Stimulated activated CD4-positive, alpha-beta T cell treated with anti-CD3 and anti-CD28 coated beads, Interleukin-1b, Interleukin-23, amount 100 ng/mL, for 48 hours (primary cell): Measurements from ENCODE around the gene GRAMD2B.
"Not testable (repeated sequence)": the region's sequence is repeated elsewhere in the genome, so short reads cannot be mapped to it uniquely, and the experiment has no call there.

Experiments
- DNase-seq: peaks from one replicate; pipeline ENCODE4 v3.0.0-alpha.2; 2020

Gene GRAMD2B

DNA sequence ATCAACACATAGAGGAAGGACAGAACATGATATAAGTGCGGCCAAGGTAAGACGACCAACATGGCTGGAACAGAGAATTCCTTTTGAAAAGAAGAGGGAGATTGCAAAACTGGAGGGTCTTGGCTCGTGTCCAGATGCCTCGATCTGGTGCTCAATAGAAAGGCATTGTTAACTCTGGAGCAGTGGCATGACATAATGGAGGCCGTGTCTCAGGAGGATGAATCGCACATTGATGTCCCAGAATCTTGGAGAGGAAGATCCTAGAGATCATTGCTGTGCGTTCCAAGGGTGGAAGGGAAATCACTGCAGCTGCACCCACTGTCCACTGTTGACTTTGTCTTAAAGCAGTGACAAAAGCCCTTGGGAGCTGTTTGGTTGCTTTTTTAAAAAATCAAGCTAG is 30.9 kb downstream of the GRAMD2B start:
- DNase-seq: no peak

DNA sequence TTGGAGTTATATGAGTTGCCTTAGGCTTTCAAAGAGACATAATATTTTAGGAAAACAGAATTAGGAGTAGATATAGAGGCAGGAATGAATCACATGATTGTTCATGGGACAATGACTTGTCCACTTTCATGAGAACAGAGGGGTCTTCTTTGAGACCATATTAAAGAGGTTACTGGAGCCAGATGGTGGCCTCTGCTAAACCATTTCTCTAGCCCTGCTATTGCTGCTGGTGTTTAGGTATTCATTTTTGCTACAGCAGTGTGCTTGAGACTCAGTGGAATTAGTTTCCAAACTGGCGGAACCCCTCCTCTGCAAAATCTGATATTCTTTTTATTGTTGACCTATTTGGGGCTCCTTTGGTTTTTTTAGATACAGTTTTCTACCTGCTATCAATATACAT is 31.3 kb downstream of the GRAMD2B start:
- DNase-seq: no peak

DNA sequence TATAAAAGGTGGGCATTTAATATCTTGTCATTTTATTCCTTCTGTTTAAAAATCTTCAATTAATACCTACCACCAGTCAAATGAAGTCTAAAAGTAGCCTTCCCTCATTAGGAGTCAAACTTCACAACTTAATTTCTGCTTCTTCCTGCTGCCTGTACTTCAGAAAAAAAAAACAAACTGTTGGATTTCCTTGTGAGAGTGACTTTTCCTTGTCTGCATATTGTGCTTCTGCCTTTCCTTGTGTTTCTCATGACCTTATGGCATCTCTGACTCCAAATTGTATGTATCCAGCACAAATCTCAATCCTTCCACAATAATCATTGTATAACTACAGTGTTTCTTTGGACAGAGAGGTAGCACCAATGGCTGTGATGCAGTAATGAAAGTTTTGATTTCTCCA is 32.1 kb downstream of the GRAMD2B start:
- no peak for DNase-seq

DNA sequence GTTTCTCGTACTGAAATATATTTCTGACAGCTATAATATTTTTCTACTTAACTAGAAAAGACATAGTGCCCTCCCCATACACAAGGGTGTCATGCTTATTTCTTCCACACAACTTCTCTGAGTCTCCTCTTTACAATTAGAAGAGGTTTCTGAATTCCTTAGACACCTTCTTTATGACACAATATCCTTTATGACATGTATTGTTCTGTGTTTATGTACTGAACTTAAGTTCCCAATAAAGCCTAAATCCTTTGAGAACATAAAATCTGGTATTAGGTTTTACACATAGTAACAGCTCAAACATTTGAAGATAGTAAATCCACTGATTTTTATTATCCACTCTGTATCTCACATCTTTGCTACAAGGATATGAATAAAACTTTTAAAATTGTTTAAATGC is 32.5 kb downstream of the GRAMD2B start:
- DNase-seq: no peak

DNA sequence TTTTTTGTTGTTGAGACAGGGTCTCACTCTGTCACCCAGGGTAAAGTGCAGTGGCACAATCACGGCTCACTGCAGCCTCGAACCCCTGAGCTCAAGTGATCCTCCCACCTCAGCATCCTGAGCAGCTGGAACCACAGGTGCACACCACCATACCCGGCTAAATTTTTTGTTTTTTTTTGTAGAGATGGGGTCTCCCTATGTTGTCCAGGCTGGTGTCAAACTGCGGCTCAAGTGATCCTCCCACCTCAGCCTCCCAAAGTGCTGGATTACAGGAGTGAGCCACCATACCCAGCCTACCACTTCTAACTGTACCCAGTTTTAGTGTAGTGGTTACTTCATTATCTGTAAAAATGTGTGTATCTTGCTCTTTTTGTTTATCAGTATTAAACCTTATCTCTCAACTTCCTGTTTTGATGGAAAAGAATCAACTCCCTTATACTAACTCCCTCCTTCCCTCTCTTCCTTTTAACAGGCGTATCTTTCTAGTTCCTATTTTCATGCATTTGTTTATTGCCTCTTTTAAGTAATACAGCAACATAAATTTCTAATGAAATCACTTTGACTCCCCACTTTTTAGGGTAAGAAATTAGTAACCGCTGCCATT is 33.1 kb downstream of the GRAMD2B start:
- DNase-seq: no peak

DNA sequence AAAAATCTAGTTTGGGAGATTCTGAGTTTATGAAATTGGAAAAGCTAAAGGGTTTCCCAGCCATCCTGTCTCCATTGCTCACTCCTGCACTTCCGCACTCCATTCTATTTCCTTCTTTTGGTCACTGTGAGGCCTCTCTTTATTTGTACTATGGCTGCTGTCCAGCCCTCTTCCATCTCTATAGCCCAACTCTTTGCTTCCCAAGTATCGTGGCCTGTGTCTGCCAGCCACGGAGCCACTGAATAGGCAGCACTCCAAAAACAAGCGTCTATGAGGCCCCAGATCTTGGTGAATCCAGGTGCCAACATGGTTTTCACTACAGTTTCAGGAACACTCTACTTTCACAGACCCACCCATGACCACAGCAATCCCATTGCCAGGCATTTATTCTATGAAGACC is 37.2 kb downstream of the GRAMD2B start:
- no peak for DNase-seq

DNA sequence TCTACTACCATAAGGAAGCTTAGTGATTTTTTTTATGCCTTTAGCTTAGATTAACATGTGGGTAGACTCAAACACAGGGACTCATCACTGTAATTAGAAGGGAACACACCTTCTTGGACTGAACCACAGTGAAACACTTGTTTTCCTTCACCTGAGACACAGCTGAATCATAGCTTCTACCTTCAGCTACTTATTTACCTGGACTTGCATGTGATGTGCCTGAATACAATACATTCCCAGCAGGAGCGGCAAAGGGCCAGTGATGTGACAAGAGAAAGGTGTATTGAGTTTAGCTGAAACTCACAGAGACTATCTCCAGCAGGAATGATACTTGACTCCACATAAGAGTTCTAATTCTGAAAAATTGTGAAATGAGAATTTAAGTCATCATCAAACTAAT is 37.8 kb downstream of the GRAMD2B start:
- DNase-seq: no peak

DNA sequence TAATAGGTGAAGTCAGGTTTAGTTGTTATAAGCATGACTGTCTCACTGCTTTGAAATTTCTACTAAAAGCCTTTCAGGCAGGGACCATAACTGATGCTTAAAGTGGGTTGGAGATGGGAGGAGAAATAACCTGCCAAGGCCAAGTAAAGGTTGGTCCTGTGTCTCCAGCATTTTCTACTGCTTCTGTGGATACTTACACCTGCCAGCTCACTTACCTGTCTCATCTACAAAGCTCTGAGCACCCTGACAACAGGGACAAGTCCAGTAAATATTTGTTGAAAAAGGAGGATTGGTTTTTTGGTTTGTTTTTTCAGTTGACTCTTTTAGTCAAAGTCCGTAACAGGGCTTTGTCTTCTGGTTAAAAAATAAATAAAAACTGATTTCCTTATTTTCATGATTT is 38.6 kb downstream of the GRAMD2B start:
- DNase-seq: no peak

DNA sequence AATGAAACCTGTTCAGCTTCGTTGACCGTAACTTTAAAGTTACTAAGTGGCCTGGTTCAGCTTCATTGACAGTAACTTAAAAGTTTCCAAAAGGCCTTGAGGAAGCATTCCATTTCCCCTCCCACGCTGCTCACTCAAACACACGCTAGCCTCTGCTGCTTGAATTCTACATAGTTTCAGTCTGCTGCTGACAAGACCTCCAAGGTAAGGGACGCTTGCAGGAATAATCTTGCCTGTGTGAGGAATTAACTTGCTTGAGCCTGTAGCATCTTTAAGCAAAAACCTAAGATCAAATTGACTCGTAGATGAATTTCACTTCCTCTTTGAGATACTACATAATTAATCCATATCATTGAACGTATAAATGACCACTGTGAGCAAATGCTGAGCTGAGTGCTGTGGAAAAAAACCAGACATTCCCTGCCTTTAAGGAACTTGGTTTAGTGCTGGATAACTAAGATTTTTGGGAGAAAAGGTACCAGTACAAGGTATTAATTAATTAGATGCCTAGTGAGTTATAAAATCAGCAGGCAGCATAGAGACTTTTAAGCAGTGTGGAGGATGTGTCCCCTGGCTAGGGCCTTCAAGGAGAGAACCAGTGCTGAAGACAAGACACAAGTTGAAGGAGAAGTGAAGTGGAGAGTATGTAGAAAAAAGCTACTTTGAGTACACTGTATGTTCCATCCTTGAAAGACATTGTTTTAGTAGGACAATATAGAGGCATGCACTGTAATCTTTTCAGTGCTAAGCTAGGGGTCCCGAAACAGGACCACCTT is 39.2 kb downstream of the GRAMD2B start:
- no peak for DNase-seq

DNA sequence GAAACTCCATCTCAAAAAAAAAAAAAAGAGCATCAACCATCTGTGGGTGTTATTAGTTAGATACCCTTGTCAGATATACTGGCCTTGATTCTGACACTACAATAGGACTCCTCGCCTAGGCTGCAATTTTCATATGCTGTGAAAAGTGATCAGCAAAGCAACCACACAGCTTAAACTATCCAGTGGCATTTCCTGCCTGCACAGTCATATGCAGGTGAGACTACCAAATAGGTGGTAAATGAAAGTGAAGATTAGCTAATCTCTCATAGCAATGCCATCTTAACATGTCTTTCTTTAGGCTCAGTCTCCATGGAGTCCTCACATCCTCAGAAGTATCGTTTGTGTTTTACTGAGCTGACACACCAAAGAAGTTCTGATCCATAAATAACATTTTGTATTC is 40.8 kb downstream of the GRAMD2B start:
- DNase-seq: no peak

DNA sequence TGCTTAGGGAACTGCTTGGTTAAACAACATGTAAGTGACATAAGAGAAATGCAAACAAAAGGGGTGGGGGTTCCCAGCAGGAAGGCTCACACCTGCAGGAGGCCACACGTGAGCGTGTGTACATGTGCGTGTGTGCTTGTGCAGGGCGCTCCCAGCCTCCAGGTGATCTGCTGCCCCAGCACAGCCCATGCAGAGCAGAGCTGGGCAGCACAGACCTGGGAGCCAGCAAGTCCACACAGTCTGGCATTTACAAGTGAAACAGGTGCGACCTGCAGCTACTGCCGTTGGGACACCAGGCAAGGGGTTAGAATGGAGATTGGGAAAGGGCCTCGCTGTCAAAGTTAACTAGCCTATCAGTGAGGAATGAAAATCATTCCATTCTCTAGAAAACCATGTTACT is 41.8 kb downstream of the GRAMD2B start:
- no peak for DNase-seq

DNA sequence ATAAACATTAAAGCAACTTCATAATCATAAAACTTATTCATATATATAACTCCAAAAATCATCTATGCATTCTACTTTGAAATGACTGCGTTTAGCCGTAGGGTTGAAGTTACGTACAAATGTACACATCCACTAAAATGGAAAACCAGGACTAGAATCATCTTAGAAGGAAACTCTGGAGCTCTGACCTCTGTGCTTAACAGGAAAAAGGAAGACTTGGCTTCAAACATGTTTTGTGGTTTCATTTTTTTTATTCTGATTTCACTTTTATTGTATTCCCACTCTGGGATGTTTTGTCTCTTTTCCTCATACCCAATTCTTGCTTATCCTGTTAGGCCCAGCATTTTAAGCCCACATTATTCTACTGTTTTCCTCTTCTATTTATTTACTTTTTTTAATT is 44.9 kb downstream of the GRAMD2B start:
- DNase-seq: no peak

DNA sequence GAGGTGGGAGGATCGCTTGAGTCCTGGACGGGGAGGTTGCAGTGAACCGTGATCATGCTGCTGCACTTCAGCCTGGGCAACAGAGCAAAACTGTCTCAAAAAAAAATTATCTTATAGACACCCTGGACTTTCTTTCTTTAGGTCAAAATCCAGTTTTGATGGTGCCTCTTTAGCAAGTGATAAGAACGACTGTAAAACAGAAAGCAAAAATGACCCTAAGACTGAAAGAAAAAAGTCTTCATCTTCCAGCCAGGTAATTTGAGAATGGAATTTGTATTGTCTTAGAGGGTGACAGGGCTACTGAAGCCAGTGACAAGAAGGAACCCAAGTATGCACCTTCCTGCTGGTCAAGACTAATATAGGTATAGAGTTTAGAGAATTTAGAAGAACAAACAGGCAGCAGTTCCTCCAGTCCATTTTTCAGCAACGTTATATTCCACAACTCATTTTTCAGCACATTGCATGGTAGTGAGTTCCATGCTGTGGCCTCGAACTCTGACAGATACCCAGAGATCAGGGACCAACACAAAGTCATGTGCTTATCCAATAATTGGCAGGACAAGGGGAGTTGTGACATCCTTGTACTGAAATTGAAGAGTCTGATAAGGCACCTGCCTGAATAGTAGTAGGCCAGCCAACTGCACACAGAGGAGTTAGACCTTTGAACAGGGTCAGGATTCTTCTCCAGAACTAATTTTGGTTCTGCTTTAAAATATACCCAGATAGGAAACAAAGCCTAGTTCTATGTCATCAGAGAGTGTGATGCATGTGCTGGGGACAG is 46.5 kb downstream of the GRAMD2B start:
- no peak for DNase-seq

DNA sequence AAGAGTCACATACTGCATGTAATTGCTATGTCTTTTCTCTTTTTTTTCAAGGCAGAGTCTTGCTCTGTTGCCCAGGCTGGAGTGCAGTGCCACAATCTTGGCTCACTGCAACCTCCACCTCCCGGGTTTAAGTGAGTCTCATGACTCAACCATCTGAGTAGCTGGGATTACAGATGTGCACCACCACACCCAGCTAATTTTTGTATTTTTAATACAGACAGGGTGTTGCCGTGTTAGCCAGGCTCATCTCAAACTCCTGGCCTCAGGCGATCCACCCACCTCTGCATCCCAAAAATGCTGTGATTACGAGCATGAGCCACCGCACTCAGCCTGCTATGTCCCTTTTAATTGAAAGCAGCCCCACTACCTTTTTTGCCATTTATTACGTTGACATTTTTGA is 47.3 kb downstream of the GRAMD2B start:
- DNase-seq: not testable (repeated sequence)

DNA sequence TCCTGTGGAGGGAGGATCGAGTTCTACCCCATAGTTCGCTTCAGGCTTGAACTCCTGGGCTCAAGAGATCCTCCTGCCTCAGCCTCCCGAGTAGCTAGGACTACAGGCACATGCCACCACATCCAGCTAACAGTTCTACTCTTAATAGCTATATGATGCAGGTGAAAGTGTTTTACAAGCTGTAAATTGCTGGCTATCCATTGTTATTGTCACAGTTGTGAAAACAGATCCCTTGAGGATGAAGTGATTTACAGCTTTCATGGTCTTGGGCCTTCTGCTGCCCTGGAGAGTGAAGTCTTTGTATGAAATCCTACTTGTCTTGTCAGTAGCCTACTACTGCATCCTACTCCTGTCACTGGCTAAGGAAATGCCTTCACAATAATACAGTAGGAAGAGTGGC is 48.0 kb downstream of the GRAMD2B start:
- DNase-seq: no peak

DNA sequence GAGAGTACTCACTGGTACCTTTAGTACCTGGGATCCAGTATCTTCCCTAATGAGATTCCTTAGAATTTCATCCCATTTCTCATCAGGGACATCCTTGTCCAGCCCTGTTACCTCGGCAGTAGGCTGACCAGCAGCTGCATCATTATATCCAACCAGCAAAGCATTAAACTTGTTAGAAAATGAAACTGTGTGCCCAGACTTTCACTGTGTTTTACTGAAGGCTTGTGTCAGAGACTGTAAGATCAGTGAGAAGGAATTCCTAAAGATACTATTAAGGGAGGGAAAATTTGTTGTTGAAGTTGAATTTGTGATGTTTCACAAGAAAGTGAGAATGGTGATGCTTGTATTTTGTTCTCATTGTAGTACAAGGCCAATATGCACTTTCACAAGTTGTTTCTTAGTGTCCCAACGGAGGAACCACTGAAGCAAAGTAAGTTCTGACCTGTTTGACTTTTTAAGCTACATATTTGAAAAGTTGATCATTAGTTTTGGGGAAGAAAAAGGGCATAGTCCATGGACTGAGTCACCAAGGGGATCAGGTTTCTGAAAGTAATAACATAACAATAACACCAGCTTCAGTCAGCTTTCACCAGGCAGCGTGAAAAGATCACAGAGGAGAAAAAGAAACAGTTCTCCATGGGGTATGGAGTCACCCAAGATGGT is 48.8 kb downstream of the GRAMD2B start:
- DNase-seq: no peak

DNA sequence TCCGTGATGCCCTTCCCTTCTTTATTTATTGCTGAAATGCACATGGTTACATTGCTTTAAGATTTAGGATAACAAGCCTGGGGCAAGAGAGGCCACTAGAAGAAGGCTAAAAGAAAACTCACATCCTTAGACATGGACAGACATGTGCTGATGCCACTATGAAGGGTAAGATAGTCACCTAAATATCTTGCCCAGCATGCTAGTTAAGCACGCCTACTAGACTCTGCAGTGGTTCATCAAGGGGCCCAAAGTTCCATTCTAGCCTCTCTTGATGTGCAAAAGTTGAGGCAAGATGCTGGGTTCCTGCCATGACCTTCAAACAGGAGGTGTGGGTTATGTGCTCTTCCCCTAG is 49.3 kb downstream of the GRAMD2B start:
- DNase-seq: no peak

DNA sequence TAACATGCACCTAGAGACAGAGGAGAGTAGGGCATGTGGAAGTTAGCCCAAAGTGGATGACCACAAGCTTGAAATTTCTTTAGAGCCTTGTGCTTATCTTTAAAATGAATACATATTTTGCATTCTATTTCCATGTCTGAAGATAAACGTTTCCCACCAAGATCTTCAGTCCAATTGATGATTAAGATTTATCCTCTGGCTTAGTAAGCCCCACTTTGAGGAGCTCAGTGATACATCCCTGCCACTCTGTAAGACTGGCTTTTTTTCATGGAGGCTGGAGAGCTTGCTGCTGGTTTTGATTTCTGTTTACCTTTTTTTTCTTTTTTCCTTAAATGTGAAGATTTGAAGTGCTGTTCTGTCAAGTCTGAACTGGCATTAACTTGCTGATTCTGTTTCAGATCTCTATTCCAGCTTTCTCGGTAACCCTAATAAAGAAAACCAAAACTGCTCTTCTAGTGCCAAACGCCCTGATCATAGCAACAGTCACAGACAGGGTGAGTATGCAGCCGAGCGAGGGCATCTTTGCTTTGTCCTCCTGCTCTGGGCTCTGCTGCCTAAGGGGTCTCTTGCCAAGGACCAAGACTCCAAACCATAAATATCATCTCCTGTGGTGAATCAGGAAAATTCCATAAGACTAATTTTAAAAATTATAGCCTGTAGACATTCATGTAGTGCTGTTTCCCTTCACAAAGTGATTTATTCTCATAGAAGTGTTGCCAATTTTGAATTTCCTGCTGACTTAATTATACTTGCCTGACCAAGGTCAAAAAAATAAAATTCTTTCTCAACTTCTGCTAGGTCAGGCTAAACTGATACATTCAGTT is 54.3 kb downstream of the GRAMD2B start:
- DNase-seq: no peak

DNA sequence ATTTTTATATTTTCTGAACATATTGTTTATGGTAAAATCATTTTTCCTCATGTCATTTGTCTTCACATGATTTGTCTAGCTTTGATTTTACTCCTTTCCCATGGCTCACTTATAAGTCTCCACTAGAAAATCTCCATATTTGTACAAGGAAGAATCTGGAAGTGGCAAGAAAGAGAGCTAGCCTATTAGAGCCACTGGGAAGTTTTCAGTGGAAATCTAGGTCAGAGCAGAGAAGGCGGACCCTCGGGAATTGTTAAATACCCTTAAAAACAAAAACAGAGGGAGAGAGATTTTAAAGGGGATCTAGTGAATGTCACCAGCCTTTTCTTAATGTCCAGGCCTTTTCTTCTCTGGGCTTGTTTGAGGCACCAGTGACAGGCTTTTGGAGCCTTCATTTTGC is 56.6 kb downstream of the GRAMD2B start:
- no peak for DNase-seq

DNA sequence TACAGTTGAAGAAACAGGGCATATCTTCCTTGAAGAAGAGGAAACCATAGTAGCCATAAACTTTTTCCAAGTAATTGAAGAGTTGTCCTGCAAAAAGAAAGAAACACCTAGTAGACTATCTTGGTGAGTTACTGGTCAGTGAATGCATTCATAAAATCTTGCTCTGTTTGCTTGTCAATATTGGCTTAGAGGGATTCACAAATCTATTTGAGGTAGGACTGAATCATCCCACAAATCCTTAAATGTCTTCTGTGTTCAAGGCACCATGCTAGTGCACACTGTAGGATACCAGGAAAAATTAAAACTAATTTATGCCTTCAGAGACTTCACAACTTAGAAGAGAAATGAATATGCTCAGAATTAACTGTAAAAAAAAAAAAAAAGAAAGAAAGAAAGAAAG is 57.6 kb downstream of the GRAMD2B start:
- DNase-seq: no peak

DNA sequence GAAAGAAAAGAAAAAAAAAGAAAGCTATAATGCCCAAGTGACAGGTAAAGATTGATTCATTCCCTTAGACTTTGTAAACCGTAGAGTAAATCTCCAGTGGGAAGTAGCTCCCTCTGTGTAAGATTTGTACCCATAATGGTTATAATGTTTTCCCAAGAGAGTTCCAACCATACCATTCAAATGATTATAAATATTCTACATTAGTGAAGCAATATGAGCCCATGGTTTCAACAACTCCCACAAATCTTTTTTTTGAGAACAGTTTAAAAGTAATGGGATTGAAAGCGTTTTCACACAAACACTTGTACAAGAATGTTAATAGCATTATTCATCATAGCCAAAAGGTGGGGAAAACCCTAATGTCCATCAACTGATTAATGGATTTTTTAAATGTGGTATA is 58.0 kb downstream of the GRAMD2B start:
- no peak for DNase-seq

DNA sequence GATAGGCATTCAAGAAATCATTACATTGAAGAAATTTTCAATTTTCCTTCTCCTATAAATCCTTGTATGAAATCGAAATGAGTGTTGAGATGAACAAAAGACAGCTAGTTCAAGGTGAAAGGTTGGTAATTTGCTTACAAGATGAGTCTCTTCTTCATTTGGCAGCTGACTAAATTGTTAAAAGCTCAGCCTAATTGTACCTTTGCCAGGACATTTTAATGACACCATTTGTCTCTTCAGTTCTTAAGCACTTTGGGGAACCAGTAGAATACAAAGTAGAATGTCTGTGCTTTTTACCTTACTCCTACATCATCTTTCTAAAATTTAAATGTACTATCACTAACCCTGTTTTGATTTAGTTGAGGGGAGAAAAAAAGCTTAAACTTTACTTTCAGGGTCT is 59.4 kb downstream of the GRAMD2B start:
- no peak for DNase-seq

DNA sequence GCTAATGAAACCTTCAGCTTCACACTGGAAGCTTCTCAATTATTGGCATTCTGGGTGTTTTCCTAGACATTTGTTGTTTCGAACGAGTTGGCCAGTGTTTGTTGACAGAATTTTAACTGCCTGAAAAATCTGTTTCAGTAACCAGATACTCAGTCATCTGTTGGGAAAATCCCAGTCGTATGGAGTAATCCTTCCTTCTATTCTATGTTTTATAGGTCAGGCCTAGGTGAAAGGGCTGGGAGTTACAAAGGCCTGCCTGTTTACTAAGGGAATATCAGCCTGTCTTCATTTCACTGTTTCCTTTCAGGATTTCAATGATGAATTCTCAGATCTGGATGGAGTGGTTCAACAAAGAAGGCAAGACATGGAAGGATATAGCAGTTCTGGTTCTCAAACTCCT is 59.9 kb downstream of the GRAMD2B start:
- DNase-seq: no peak
